ENCODE measurements around the gene FN1. TPM values are rescaled to one million over a fixed set of nuclear protein-coding genes. Genes with fewer than 3 reads are reported as not detected.

FN1 gene
- total and polyA plus RNA-seq, 2 donors (not counting 1 experiment from before 2014, with no cell fraction given), result 0.05 TPM; not detected in 1

DNA sequence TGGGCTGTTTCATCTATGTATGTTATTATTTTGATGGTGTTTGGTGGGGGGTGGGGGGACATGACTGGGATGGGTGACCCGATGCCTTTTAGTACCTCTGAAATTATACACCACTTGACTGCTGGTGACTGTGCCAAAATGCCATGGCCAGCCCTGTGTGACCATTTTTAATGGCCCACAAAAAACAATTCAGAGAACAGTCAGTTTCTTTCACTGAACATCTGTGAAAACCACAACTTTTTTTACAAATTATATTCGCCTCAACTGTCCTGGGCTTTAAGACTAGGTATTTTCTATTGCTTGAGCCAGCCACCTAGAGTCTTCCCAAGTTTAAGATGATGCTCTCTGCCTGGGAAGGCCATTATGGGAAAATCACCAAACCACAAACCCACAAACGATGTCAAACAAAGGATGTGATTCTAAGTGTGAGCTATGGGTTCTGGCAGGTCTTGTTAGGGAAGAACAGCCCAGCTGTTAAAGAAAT lies 33.9 kb downstream of the FN1 start:
- Histone ChIP-seq H3K27me3 (replicated peaks in 1 of 4; ENCODE audit: control extremely low read depth in 1 of 4, control insufficient read depth in 3 of 4, insufficient read depth in 4 of 4, low read length in 3 of 4) (no peaks in the 10 kb centered on the region), H3K9ac (ENCODE audit: low read length) (no peak overlapping the region), H3K79me2 (ENCODE audit: control insufficient read depth, insufficient read depth, low read length) (no peaks in the 10 kb centered on the region), H3K4me2 (replicated peaks; ENCODE audit: low read depth, low read length, poor library complexity, severe bottlenecking) (no peak overlapping the region), H4K20me1 (ENCODE audit: control insufficient read depth, insufficient read depth, low read length, poor library complexity, severe bottlenecking) (no peaks in the 10 kb centered on the region), H3K36me3 (replicated peaks in 1 of 2; ENCODE audit: control extremely low read depth in 1 of 2, control insufficient read depth in 1 of 2, extremely low read depth in 1 of 2, insufficient read depth in 2 of 2, low read length in 1 of 2) (no peaks in the 10 kb centered on the region), H3K27ac (ENCODE audit: low read length in 2 of 2) (no peak overlapping the region), H3K4me3 (ENCODE audit: control extremely low read depth in 1 of 5, extremely low read depth in 1 of 5, insufficient read depth in 1 of 5, low read depth in 2 of 5, low read length in 4 of 5) (no peak overlapping the region), H3K9me3 (ENCODE audit: control extremely low read depth in 1 of 3, control insufficient read depth in 2 of 3, insufficient read depth in 1 of 3, low read length in 2 of 3) (no peaks in the 10 kb centered on the region), H2AFZ (ENCODE audit: insufficient read depth, low read depth, low read length, poor library complexity, severe bottlenecking) (no peak overlapping the region), H3K4me1 (ENCODE audit: control insufficient read depth in 2 of 2, insufficient read depth in 2 of 2, low read length in 2 of 2) (no peaks in the 10 kb centered on the region)
- peaks cover 16% of the 10 kb centered on the region for H3K27me3 Mint-ChIP-seq
- WGBS (ENCODE audit: insufficient coverage), result 40% methylated on average over 1 of the region's 3 CpGs
- TF ChIP-seq, protein P1, sequence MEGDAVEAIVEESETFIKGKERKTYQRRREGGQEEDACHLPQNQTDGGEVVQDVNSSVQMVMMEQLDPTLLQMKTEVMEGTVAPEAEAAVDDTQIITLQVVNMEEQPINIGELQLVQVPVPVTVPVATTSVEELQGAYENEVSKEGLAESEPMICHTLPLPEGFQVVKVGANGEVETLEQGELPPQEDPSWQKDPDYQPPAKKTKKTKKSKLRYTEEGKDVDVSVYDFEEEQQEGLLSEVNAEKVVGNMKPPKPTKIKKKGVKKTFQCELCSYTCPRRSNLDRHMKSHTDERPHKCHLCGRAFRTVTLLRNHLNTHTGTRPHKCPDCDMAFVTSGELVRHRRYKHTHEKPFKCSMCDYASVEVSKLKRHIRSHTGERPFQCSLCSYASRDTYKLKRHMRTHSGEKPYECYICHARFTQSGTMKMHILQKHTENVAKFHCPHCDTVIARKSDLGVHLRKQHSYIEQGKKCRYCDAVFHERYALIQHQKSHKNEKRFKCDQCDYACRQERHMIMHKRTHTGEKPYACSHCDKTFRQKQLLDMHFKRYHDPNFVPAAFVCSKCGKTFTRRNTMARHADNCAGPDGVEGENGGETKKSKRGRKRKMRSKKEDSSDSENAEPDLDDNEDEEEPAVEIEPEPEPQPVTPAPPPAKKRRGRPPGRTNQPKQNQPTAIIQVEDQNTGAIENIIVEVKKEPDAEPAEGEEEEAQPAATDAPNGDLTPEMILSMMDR (IDR thresholded peaks at IDR 0.05), result no peak
- no peak for TF ChIP-seq EZH2 (IDR thresholded peaks at IDR 0.05; ENCODE audit: borderline replicate concordance, insufficient read depth, low read depth, low read length, poor library complexity, severe bottlenecking)
- ChIA-PET POLR2A (no interaction called here), CTCF (interaction anchor here (0.7 to 0.8 kb wide), 2 partner anchors 9 to 539 kb away, joined by 3 read pairs; no protein-coding TSS in a partner anchor)
- intact Hi-C loops (cut with micrococcal nuclease), result no loop called here
- H3K27ac Mint-ChIP-seq, result no peak overlapping the region
- no peaks in the 10 kb centered on the region for H3K9me3 Mint-ChIP-seq (ENCODE audit: insufficient read depth)
- DNase-seq (no peak), ATAC-seq (ENCODE audit: low read depth) (no peak)
- no peak overlapping the region for H3K4me3 Mint-ChIP-seq
- no peaks in the 10 kb centered on the region for H3K4me1 Mint-ChIP-seq

DNA sequence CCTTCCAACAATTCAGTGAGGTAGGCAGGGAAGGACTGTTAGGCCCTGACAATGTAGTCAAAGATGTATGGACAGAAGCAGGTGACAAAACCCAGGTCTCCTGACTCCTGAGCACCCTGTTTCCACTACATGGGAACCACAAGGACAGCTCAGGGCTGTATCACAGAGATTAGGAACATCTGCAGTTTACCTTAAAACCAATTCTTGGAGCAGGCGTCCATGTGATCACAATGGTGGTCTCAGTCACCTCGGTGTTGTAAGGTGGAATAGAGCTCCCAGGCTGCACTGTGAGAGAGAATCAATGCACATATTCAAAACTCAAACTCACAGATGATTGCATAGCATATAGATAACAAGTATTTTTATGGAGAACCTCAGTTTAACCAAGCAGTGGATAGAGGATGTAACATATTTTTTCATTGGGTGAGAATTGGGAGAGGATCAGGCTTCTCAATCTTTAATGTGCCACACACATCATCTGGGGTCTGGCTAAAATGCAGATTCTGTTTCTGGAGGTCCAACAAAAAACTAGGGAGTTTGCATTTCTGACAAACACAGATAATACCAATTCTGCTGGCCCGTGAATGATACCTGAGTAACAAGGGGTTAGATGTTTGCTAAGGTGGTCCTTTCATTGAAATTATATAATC lies 36.7 kb downstream of the FN1 start:
- H3K4me1 Mint-ChIP-seq, result no peaks in the 10 kb centered on the region
- H3K4me3 Mint-ChIP-seq, result no peak overlapping the region
- no peak for TF ChIP-seq EZH2 (IDR thresholded peaks at IDR 0.05; ENCODE audit: borderline replicate concordance, insufficient read depth, low read depth, low read length, poor library complexity, severe bottlenecking)
- TF ChIP-seq, protein P1 (IDR thresholded peaks at IDR 0.05), result no peak
- Histone ChIP-seq H3K9ac (ENCODE audit: low read length) (no peak overlapping the region), H2AFZ (ENCODE audit: insufficient read depth, low read depth, low read length, poor library complexity, severe bottlenecking) (no peak overlapping the region), H3K27me3 (replicated peaks in 1 of 4; ENCODE audit: control extremely low read depth in 1 of 4, control insufficient read depth in 3 of 4, insufficient read depth in 4 of 4, low read length in 3 of 4) (no peaks in the 10 kb centered on the region), H3K36me3 (replicated peaks in 1 of 2; ENCODE audit: control extremely low read depth in 1 of 2, control insufficient read depth in 1 of 2, extremely low read depth in 1 of 2, insufficient read depth in 2 of 2, low read length in 1 of 2) (no peaks in the 10 kb centered on the region), H3K4me3 (ENCODE audit: control extremely low read depth in 1 of 5, extremely low read depth in 1 of 5, insufficient read depth in 1 of 5, low read depth in 2 of 5, low read length in 4 of 5) (no peak overlapping the region), H3K27ac (ENCODE audit: low read length in 2 of 2) (no peak overlapping the region), H3K79me2 (ENCODE audit: control insufficient read depth, insufficient read depth, low read length) (no peaks in the 10 kb centered on the region), H3K4me2 (replicated peaks; ENCODE audit: low read depth, low read length, poor library complexity, severe bottlenecking) (no peak overlapping the region), H4K20me1 (ENCODE audit: control insufficient read depth, insufficient read depth, low read length, poor library complexity, severe bottlenecking) (no peaks in the 10 kb centered on the region), H3K4me1 (ENCODE audit: control insufficient read depth in 2 of 2, insufficient read depth in 2 of 2, low read length in 2 of 2) (no peaks in the 10 kb centered on the region), H3K9me3 (ENCODE audit: control extremely low read depth in 1 of 3, control insufficient read depth in 2 of 3, insufficient read depth in 1 of 3, low read length in 2 of 3) (no peaks in the 10 kb centered on the region)
- no peak overlapping the region for H3K27ac Mint-ChIP-seq
- WGBS (ENCODE audit: insufficient coverage), result no CpG with 5 or more reads among the region's 3 CpGs
- DNase-seq (no peak), ATAC-seq (ENCODE audit: low read depth) (no peak)
- ChIA-PET POLR2A (no interaction called here), CTCF (no interaction called here)
- H3K27me3 Mint-ChIP-seq, result peaks cover 16% of the 10 kb centered on the region
- intact Hi-C loops (cut with micrococcal nuclease), result no loop called here
- no peaks in the 10 kb centered on the region for H3K9me3 Mint-ChIP-seq (ENCODE audit: insufficient read depth)
